Measurements from ENCODE around the gene HOMER2. TPM values are rescaled to one million over a fixed set of nuclear protein-coding genes. Genes with fewer than 3 reads are reported as not detected.
A peak's percentile ranks its signal among the peaks of the same experiment; 100 is the strongest.

HOMER2 gene
- total and polyA plus RNA-seq, 9 of the 15 experiments (the other 6 are each of a cell fraction or from before 2014, with no cell fraction given), result 0.13 to 0.47 (median 0.29) TPM; not detected in 1

DNA sequence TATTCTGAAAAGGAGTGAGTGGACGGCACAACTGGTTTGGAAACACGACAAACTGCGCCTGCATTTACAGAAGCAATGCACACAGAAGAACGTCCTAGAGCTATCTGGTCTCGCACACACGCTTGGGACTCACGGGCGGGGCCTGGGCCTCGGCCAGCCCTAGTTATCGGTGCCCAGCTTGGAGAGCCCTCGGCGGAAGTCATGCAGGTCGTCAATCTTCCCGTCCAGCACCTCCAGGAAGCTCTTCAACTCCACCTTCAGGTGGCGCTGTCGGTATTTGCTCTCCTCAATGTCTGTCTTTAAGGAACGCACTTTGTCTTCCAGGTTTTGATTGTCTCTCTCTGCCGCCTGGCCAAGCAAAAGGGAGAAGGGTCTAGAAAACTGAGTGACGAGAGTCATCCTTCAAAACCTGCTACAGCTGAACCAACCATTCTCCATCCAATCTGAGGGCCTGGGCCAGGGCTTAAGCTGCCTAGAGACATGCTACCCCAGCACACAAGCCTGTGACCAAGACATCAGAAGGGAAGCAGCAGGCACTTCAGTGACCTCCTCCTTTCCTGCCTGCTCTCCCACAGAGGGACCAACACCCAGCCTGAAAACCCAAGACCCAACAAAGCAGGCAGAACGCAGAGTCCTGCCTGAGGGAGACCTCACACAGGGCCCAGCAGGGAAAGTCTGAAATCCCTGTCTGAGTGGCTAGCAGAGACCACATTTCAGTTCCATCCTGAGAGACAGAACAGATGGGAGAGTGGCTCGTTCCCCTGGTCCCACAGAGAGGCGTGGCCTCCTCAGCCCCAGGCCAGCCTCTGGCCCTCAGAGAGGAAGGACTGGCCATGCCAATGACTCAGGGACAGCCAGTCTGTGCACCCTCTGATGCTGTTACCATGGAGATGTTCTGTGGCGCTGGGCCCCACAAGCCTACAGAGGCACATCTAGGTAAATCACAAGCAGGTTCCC lies 102.7 kb downstream of the HOMER2 start (continued):
- TF ChIP-seq, protein P1, sequence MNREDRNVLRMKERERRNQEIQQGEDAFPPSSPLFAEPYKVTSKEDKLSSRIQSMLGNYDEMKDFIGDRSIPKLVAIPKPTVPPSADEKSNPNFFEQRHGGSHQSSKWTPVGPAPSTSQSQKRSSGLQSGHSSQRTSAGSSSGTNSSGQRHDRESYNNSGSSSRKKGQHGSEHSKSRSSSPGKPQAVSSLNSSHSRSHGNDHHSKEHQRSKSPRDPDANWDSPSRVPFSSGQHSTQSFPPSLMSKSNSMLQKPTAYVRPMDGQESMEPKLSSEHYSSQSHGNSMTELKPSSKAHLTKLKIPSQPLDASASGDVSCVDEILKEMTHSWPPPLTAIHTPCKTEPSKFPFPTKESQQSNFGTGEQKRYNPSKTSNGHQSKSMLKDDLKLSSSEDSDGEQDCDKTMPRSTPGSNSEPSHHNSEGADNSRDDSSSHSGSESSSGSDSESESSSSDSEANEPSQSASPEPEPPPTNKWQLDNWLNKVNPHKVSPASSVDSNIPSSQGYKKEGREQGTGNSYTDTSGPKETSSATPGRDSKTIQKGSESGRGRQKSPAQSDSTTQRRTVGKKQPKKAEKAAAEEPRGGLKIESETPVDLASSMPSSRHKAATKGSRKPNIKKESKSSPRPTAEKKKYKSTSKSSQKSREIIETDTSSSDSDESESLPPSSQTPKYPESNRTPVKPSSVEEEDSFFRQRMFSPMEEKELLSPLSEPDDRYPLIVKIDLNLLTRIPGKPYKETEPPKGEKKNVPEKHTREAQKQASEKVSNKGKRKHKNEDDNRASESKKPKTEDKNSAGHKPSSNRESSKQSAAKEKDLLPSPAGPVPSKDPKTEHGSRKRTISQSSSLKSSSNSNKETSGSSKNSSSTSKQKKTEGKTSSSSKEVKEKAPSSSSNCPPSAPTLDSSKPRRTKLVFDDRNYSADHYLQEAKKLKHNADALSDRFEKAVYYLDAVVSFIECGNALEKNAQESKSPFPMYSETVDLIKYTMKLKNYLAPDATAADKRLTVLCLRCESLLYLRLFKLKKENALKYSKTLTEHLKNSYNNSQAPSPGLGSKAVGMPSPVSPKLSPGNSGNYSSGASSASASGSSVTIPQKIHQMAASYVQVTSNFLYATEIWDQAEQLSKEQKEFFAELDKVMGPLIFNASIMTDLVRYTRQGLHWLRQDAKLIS (CRISPR knock-in tag; IDR thresholded peaks at IDR 0.05), result 0 out of 2 replicates have a peak, but pooled peaks have one; percentile 55
- no peak for TF ChIP-seq PTBP1 (IDR thresholded peaks at IDR 0.05; ENCODE audit: low read depth, low read length)
- TF ChIP-seq HDAC6 (IDR thresholded peaks at IDR 0.05; ENCODE audit: low read depth, low read length), result no peak
- TF ChIP-seq HDAC3 (IDR thresholded peaks at IDR 0.05; ENCODE audit: borderline replicate concordance, partially characterized antibody), result peak; percentile 24
- TF ChIP-seq POLR2A (conservative IDR thresholded peaks at IDR 0.05), result peak; percentile 59
- TF ChIP-seq, protein P2, sequence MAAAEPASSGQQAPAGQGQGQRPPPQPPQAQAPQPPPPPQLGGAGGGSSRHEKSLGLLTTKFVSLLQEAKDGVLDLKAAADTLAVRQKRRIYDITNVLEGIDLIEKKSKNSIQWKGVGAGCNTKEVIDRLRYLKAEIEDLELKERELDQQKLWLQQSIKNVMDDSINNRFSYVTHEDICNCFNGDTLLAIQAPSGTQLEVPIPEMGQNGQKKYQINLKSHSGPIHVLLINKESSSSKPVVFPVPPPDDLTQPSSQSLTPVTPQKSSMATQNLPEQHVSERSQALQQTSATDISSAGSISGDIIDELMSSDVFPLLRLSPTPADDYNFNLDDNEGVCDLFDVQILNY (CRISPR knock-in tag; IDR thresholded peaks at IDR 0.05), result no peak
- no peak for TF ChIP-seq ELF2 (CRISPR knock-in tag; IDR thresholded peaks at IDR 0.05)
- TF ChIP-seq ZNF561 (CRISPR knock-in tag; conservative IDR thresholded peaks at IDR 0.05), result no peak
- no peak for TF ChIP-seq BRF1 (IDR thresholded peaks at IDR 0.05; ENCODE audit: borderline replicate concordance, extremely low read depth, insufficient read length)
- no peak for TF ChIP-seq ELF4 (CRISPR knock-in tag; IDR thresholded peaks at IDR 0.05)
- TF ChIP-seq, protein P3, sequence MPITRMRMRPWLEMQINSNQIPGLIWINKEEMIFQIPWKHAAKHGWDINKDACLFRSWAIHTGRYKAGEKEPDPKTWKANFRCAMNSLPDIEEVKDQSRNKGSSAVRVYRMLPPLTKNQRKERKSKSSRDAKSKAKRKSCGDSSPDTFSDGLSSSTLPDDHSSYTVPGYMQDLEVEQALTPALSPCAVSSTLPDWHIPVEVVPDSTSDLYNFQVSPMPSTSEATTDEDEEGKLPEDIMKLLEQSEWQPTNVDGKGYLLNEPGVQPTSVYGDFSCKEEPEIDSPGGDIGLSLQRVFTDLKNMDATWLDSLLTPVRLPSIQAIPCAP (CRISPR knock-in tag; IDR thresholded peaks at IDR 0.05; ENCODE audit: borderline replicate concordance), result no peak
- TF ChIP-seq ZNF41 (CRISPR knock-in tag; conservative IDR thresholded peaks at IDR 0.05), result no peak
- no peak for TF ChIP-seq ZNF699 (CRISPR knock-in tag; IDR thresholded peaks at IDR 0.05; ENCODE audit: insufficient replicate concordance)
- no peak; the same call in 1 of the 2 replicates for TF ChIP-seq ZBED1 (IDR thresholded peaks at IDR 0.05)
- TF ChIP-seq TRIM28 (IDR thresholded peaks at IDR 0.05), result no peak

Measured in K562 (cell line).